H1 (cell line): Measurements from ENCODE around the gene OAS3. TPM values are rescaled to one million over a fixed set of nuclear protein-coding genes. Genes with fewer than 3 reads are reported as not detected.

Source experiments
- CTCF ChIA-PET: fragments of 300-600 bp; sonication (Branson Sonifier 250); formaldehyde crosslinking; loops from one replicate; lab custom pipeline; 2021; ENCODE audit not compliant: partially characterized antibody; lab: Charles Lee
- POLR2A ChIA-PET: fragments of 300-600 bp; sonication (Branson Sonifier 250); formaldehyde crosslinking; loops from one replicate; lab custom pipeline; 2021; ENCODE audit warnings: inconsistent platforms; ENCODE audit not compliant: partially characterized antibody; lab: Charles Lee
- DNase-seq, 2 experiments: peaks; one replicate each; pipeline versions ENCODE4 v3.0.0 to v3.0.0-alpha.2; 2010 to 2022; ENCODE audit warnings: low spot score in 2 of 2, low read depth in 1 of 2, mixed read lengths in 1 of 2
- FAIRE-seq: peaks from 2 replicates; lab custom pipeline; 2011; peaks lifted over from hg19 to GRCh38; lab: Jason Lieb, UNC
- H2AFZ ChIP-seq: 2 replicates; pipeline ENCODE4 v1.8.1; 2012; ENCODE audit warnings: low read length, inconsistent platforms
- H2AK5ac ChIP-seq: 2 replicates; pipeline ENCODE4 v1.6.1; 2013; ENCODE audit warnings: low read depth, low read length
- H2BK120ac ChIP-seq: replicated peaks from 2 replicates; pipeline ENCODE3; 2013; ENCODE audit warnings: low read depth, low read length, inconsistent platforms
- H2BK12ac ChIP-seq: 2 replicates; pipeline ENCODE4 v1.6.1; 2013; ENCODE audit warnings: low read depth, low read length
- H2BK15ac ChIP-seq: 2 replicates; pipeline ENCODE4 v1.6.1; 2013; ENCODE audit warnings: low read length
- H2BK20ac ChIP-seq: 2 replicates; pipeline ENCODE4 v1.6.1; 2013; ENCODE audit warnings: low read length
- H2BK5ac ChIP-seq: 2 replicates; pipeline ENCODE4 v1.6.1; 2013; ENCODE audit warnings: low read depth, low read length
- H3K14ac ChIP-seq: 2 replicates; pipeline ENCODE4 v1.6.1; 2013; ENCODE audit warnings: inconsistent platforms; ENCODE audit not compliant: insufficient read length
- H3K18ac ChIP-seq: 2 replicates; pipeline ENCODE4 v1.6.1; 2013; ENCODE audit warnings: low read length; ENCODE audit errors: extremely low read depth
- H3K23ac ChIP-seq: 2 replicates; pipeline ENCODE4 v1.6.1; 2013; ENCODE audit warnings: inconsistent platforms; ENCODE audit not compliant: insufficient read length
- H3K23me2 ChIP-seq: 2 replicates; pipeline ENCODE4 v1.6.1; 2013; ENCODE audit warnings: low read depth, low read length
- H3K27ac ChIP-seq: 2 replicates; pipeline ENCODE4 v1.6.1; 2011; ENCODE audit warnings: low read depth, low read length, inconsistent platforms
- H3K27me3 ChIP-seq, 4 experiments: replicated peaks in 1 of 4; 1 replicate in 1 of 4; 2 replicates in 3 of 4; pipeline versions ENCODE4 v1.6.1 to v1.8.1; 2011 to 2013; ENCODE audit warnings: low read length in 3 of 4, mild to moderate bottlenecking in 3 of 4, inconsistent platforms in 2 of 4, mixed read lengths in 2 of 4, moderate library complexity in 1 of 4; ENCODE audit not compliant: control insufficient read depth in 3 of 4, insufficient read depth in 3 of 4; ENCODE audit errors: extremely low read depth in 1 of 4
- H3K36me3 ChIP-seq, 4 experiments: 2 replicates each; pipeline versions ENCODE4 v1.6.1 to v1.8.1; 2011 to 2013; ENCODE audit warnings: mild to moderate bottlenecking in 4 of 4, low read length in 3 of 4, moderate library complexity in 2 of 4, control low read depth in 1 of 4, inconsistent platforms in 1 of 4; ENCODE audit not compliant: insufficient read depth in 4 of 4, control insufficient read depth in 2 of 4
- H3K4ac ChIP-seq: replicated peaks from 2 replicates; pipeline ENCODE3; 2013; ENCODE audit warnings: low read length, low read depth, mixed read lengths, inconsistent platforms; ENCODE audit not compliant: insufficient read length
- H3K4me1 ChIP-seq, 4 experiments: replicated peaks in 1 of 4; 1 replicate in 1 of 4; 2 replicates in 3 of 4; pipeline versions ENCODE4 v1.6.1 to v1.8.1; 2011 to 2013; ENCODE audit warnings: low read length in 3 of 4, inconsistent platforms in 2 of 4, mixed read lengths in 1 of 4; ENCODE audit not compliant: insufficient read depth in 4 of 4, control insufficient read depth in 3 of 4
- H3K4me2 ChIP-seq, 2 experiments: 2 replicates each; pipeline versions ENCODE4 v1.6.1 to v1.8.1; 2011 to 2013; ENCODE audit warnings: low read depth in 2 of 2, low read length in 2 of 2, control low read depth in 1 of 2, inconsistent platforms in 1 of 2, mild to moderate bottlenecking in 1 of 2; ENCODE audit not compliant: insufficient read depth in 1 of 2
- H3K4me3 ChIP-seq, 4 experiments: fragments of 200-600, 300-600 bp in 1 of 4; sonication (generic), shearing (Covaris generic), sonication (Bioruptor Twin) in 1 of 4; 2 replicates each; pipeline versions ENCODE4 v1.5.1 to v1.8.1; 2011 to 2016; ENCODE audit warnings: low read length in 4 of 4, low read depth in 3 of 4, control low read depth in 2 of 4, inconsistent platforms in 2 of 4, mild to moderate bottlenecking in 2 of 4, mixed read lengths in 1 of 4, moderate library complexity in 1 of 4; ENCODE audit not compliant: insufficient read depth in 2 of 4; ENCODE audit errors: extremely low read depth in 1 of 4
- H3K56ac ChIP-seq: replicated peaks from 2 replicates; pipeline ENCODE3; 2013; ENCODE audit warnings: low read depth, mild to moderate bottlenecking, mixed read lengths, low read length, inconsistent platforms; ENCODE audit not compliant: insufficient read length
- H3K79me1 ChIP-seq: 2 replicates; pipeline ENCODE4 v1.6.1; 2013; ENCODE audit warnings: low read depth, low read length, control low read depth
- H3K79me2 ChIP-seq, 2 experiments: 2 replicates each; pipeline versions ENCODE4 v1.6.1 to v1.8.1; 2012 to 2013; ENCODE audit warnings: low read length in 2 of 2, mild to moderate bottlenecking in 2 of 2, inconsistent platforms in 1 of 2; ENCODE audit not compliant: insufficient read depth in 2 of 2, control insufficient read depth in 1 of 2
- H3K9ac ChIP-seq, 4 experiments: replicated peaks in 1 of 4; 1 replicate in 1 of 4; 2 replicates in 3 of 4; pipeline versions ENCODE4 v1.6.1 to v1.8.1; 2011 to 2013; ENCODE audit warnings: low read depth in 3 of 4, low read length in 3 of 4, control low read depth in 2 of 4, mild to moderate bottlenecking in 2 of 4, moderate library complexity in 2 of 4, inconsistent platforms in 1 of 4; ENCODE audit errors: extremely low read depth in 1 of 4
- H3K9me3 ChIP-seq, 2 experiments: 2 replicates each; pipeline versions ENCODE4 v1.6.1 to v1.8.1; 2012 to 2013; ENCODE audit warnings: mild to moderate bottlenecking in 2 of 2, moderate library complexity in 2 of 2, control low read depth in 1 of 2, inconsistent platforms in 1 of 2, low read depth in 1 of 2, low read length in 1 of 2, mixed read lengths in 1 of 2; ENCODE audit not compliant: insufficient read depth in 2 of 2
- H4K20me1 ChIP-seq, 2 experiments: replicated peaks in 1 of 2; 2 replicates each; pipeline versions ENCODE3 to v1.8.1; 2011 to 2013; ENCODE audit warnings: inconsistent platforms in 2 of 2, low read length in 2 of 2, mild to moderate bottlenecking in 1 of 2; ENCODE audit not compliant: insufficient read depth in 2 of 2, control insufficient read depth in 1 of 2
- H4K5ac ChIP-seq: 2 replicates; pipeline ENCODE4 v1.6.1; 2013; ENCODE audit warnings: low read length, low read depth, mixed read lengths, inconsistent platforms; ENCODE audit not compliant: insufficient read length
- H4K8ac ChIP-seq: 2 replicates; pipeline ENCODE4 v1.8.0; 2013; ENCODE audit warnings: mild to moderate bottlenecking, moderate library complexity, low read length, inconsistent platforms; ENCODE audit not compliant: insufficient read depth; ENCODE audit errors: extremely low read depth
- H4K91ac ChIP-seq: replicated peaks from 2 replicates; pipeline ENCODE3; 2013; ENCODE audit warnings: low read length, mixed read lengths, inconsistent platforms; ENCODE audit not compliant: insufficient read length
- CEBPB ChIP-seq: IDR thresholded peaks from 2 replicates; pipeline ENCODE4 v1.6.1; 2012; ENCODE audit warnings: low read depth, low read length
- CHD1 ChIP-seq: IDR thresholded peaks from 2 replicates; pipeline ENCODE4 v1.6.1; 2012; ENCODE audit warnings: low read depth, low read length, improper control_type of control experiment
- CHD2 ChIP-seq: IDR thresholded peaks from 2 replicates; pipeline ENCODE4 v1.6.1; 2012; ENCODE audit warnings: low read length, improper control_type of control experiment
- CTCF ChIP-seq, 3 experiments: IDR thresholded peaks; 1 replicate in 2 of 3; 2 replicates in 1 of 3; pipeline versions ENCODE4 v1.5.1 to v1.6.1; 2011; ENCODE audit warnings: low read length in 3 of 3, mild to moderate bottlenecking in 3 of 3, inconsistent platforms in 2 of 3, low read depth in 1 of 3, moderate library complexity in 1 of 3; ENCODE audit not compliant: insufficient read depth in 1 of 3; ENCODE audit errors: control extremely low read depth in 1 of 3
- HDAC6 ChIP-seq: IDR thresholded peaks from one replicate; pipeline ENCODE4 v1.7.1; 2012; ENCODE audit warnings: low read depth, mild to moderate bottlenecking, inconsistent platforms, low read length, moderate library complexity
- MAX ChIP-seq: IDR thresholded peaks from 2 replicates; pipeline ENCODE4 v1.6.1; 2012; ENCODE audit warnings: inconsistent platforms
- NANOG ChIP-seq: IDR thresholded peaks from 2 replicates; pipeline ENCODE4 v1.6.1; 2011; ENCODE audit warnings: low read length, low read depth, mild to moderate bottlenecking, inconsistent platforms; ENCODE audit not compliant: insufficient read depth, poor library complexity, severe bottlenecking
- NRF1 ChIP-seq: IDR thresholded peaks from 2 replicates; pipeline ENCODE4 v1.6.1; 2011; ENCODE audit warnings: mild to moderate bottlenecking, low read depth, low read length, improper control_type of control experiment
- RFX5 ChIP-seq: IDR thresholded peaks from 2 replicates; pipeline ENCODE4 v1.6.1; 2011; ENCODE audit warnings: low read depth, low read length, improper control_type of control experiment, borderline replicate concordance
- SIRT6 ChIP-seq: IDR thresholded peaks from one replicate; pipeline ENCODE4 v1.7.1; 2012; ENCODE audit warnings: low read length, inconsistent platforms
- SP4 ChIP-seq: IDR thresholded peaks from 2 replicates; pipeline ENCODE4 v1.6.1; 2012; ENCODE audit warnings: low read length, inconsistent platforms
- YY1 ChIP-seq: IDR thresholded peaks from 2 replicates; pipeline ENCODE4 v1.6.1; 2011; ENCODE audit warnings: low read depth, mild to moderate bottlenecking, low read length
- WGBS, 2 experiments: shearing (Covaris generic) in 1 of 2; methylation state at CpG; one replicate each; pipeline versions ENCODE4 v1.1.6 to v1.1.7; 2013 to 2015; ENCODE audit warnings: low lambda C conversion rate in 2 of 2, mixed read lengths in 2 of 2, inconsistent platforms in 1 of 2, low coverage in 1 of 2, missing lambda C conversion rate in 1 of 2; ENCODE audit not compliant: insufficient replicate concordance in 2 of 2, insufficient coverage in 1 of 2, insufficient read length in 1 of 2; ENCODE audit errors: extremely low coverage in 1 of 2, missing lambda C conversion rate in 1 of 2; 5-methylcytosine and 5-hydroxymethylcytosine counted together
- polyA plus RNA-seq, 7 experiments: library from polyadenylated mRNA; depleted of rRNA in 3 of 7; stranded (reverse) in 5 of 7; unstranded in 2 of 7; fragments of >200 nt in 5 of 7; fragments of 200-250 nt in 2 of 7; gene quantifications; 1 replicate in 5 of 7; 2 replicates in 1 of 7; 4 replicates in 1 of 7; pipeline versions ENCODE4 v1.2.1 to v1.2.3, GENCODE V29; 2011 to 2013; ENCODE audit warnings: missing spikeins in 2 of 7, mixed read lengths in 2 of 7
- total RNA-seq: library from RNA; stranded (reverse); fragmentation: NEBNext Ultra II Directional; extraction: Animal tissue kit (Norgen Biotek cat#: 25700); gene quantifications from 2 replicates; pipeline ENCODE4 v1.2.1, GENCODE V29; 2021

Gene OAS3
- total and polyA plus RNA-seq, 2 of the 8 experiments (the other 6 are each of a cell fraction or from before 2014, with no cell fraction given): 0.73 to 3.7 TPM

- no peak overlapping the region for H2AFZ ChIP-seq
- H2BK12ac ChIP-seq: no peak overlapping the region
- no peak overlapping the region for H3K4me2 ChIP-seq
- H2BK20ac ChIP-seq: no peak overlapping the region
- no peak overlapping the region for H3K18ac ChIP-seq
- 78% methylated on average over 5 of the region's 5 CpGs; no CpG with 5 or more reads in 1 of the 2 experiments for WGBS, 2 experiments
- H3K14ac ChIP-seq: no peak overlapping the region
- ChIA-PET CTCF (interaction anchor here (2.0 kb wide), 1 partner anchor 31 kb away, joined by 4 read pairs; no protein-coding TSS in a partner anchor), POLR2A (no interaction called here)
- no peaks in the 10 kb centered on the region for H3K9me3 ChIP-seq
- no peak overlapping the region for H4K8ac ChIP-seq
- no peak overlapping the region for H3K4me3 ChIP-seq
- H3K4me1 ChIP-seq: peaks cover 0 to 5% (median 0%) of the 10 kb centered on the region in 4 experiments; a peak in 1 of 7 replicates
- no peak overlapping the region for H3K27ac ChIP-seq
- no peak overlapping the region for H4K91ac ChIP-seq
- FAIRE-seq (no peak), DNase-seq (no peak)
- no peak overlapping the region for H3K56ac ChIP-seq
- H3K23ac ChIP-seq: no peak overlapping the region
- H3K4ac ChIP-seq: no peak overlapping the region
- no peaks in the 10 kb centered on the region for H3K23me2 ChIP-seq
- H2BK120ac ChIP-seq: no peak overlapping the region
- no peak overlapping the region for H2BK15ac ChIP-seq
- H4K20me1 ChIP-seq: peaks cover 0 to 2% of the 10 kb centered on the region in 2 experiments
- H3K79me1 ChIP-seq: no peaks in the 10 kb centered on the region
- no peak overlapping the region for H2AK5ac ChIP-seq
- no peak overlapping the region for H4K5ac ChIP-seq
- no peaks in the 10 kb centered on the region for H3K36me3 ChIP-seq
- no peak overlapping the region for H3K9ac ChIP-seq
- H3K27me3 ChIP-seq: no peaks in the 10 kb centered on the region; a peak in 2 of 7 replicates
- H2BK5ac ChIP-seq: no peak overlapping the region
- no peaks in the 10 kb centered on the region for H3K79me2 ChIP-seq
- TF ChIP-seq CHD2 (no peak), RFX5 (no peak), CTCF (IDR thresholded peaks at IDR 0.05; ENCODE audit: control extremely low read depth in 1 of 3, insufficient read depth in 1 of 3, low read depth in 1 of 3, low read length in 3 of 3) (no peak), CHD1 (no peak), HDAC6 (no peak), CEBPB (no peak), NRF1 (no peak), SIRT6 (no peak), YY1 (no peak), MAX (no peak), SP4 (no peak), NANOG (no peak)
Observed at GRCh38 chr12:112973818-112974231, 35.6 kb downstream of the OAS3 start.
